Loucy (cell line): Measurements from ENCODE around the gene DCAF8L2.
A peak's percentile ranks its signal among the peaks of the same experiment; 100 is the strongest.

ENCODE experiments used
- H2AFZ ChIP-seq: fragments of 200-600 bp; sonication (generic); 2 replicates; pipeline ENCODE4 v1.6.0; 2016; ENCODE audit warnings: antibody characterized with exemption, mild to moderate bottlenecking, low read length, moderate library complexity
- H3F3A ChIP-seq: fragments of 200-600 bp; 2 replicates; pipeline ENCODE4 v1.6.0; 2016; ENCODE audit warnings: antibody characterized with exemption, low read depth, mild to moderate bottlenecking
- H3K27me3 ChIP-seq: fragments of 200-600 bp; sonication (generic); 2 replicates; pipeline ENCODE4 v1.6.1; 2014; ENCODE audit warnings: low read length, mild to moderate bottlenecking; ENCODE audit not compliant: insufficient read depth, poor library complexity, severe bottlenecking
- H3K36me3 ChIP-seq: fragments of 200-600 bp; sonication (generic); 2 replicates; pipeline ENCODE4 v1.6.1; 2016; ENCODE audit warnings: low read length; ENCODE audit not compliant: insufficient read depth
- H3K4me1 ChIP-seq: fragments of 200-600 bp; sonication (generic); 2 replicates; pipeline ENCODE4 v1.5.1; 2014; ENCODE audit warnings: low read length, mild to moderate bottlenecking; ENCODE audit not compliant: insufficient read depth, poor library complexity, severe bottlenecking
- H3K4me2 ChIP-seq: fragments of 200-600 bp; sonication (generic); 2 replicates; pipeline ENCODE4 v1.6.0; 2014; ENCODE audit warnings: antibody characterized with exemption, low read length, low read depth, mild to moderate bottlenecking; ENCODE audit not compliant: poor library complexity, severe bottlenecking
- H3K4me3 ChIP-seq: fragments of 200-600 bp; sonication (generic); 2 replicates; pipeline ENCODE4 v1.5.1; 2014; ENCODE audit warnings: low read length, mild to moderate bottlenecking, mixed read lengths; ENCODE audit not compliant: poor library complexity, severe bottlenecking
- H3K79me2 ChIP-seq: fragments of 200-600 bp; sonication (generic); 2 replicates; pipeline ENCODE4 v1.6.1; 2014; ENCODE audit warnings: low read length; ENCODE audit not compliant: insufficient read depth
- H3K9ac ChIP-seq: fragments of 200-600 bp; sonication (generic); 2 replicates; pipeline ENCODE4 v1.6.0; 2014; ENCODE audit warnings: mild to moderate bottlenecking, low read depth, low read length, moderate library complexity; ENCODE audit not compliant: poor library complexity, severe bottlenecking
- H3K9me2 ChIP-seq: fragments of 200-600 bp; sonication (generic); replicated peaks from 2 replicates; pipeline ENCODE4 v1.6.1; 2016; ENCODE audit warnings: low read depth, low read length, mixed read lengths
- H3K9me3 ChIP-seq: fragments of 200-600 bp; sonication (generic); 2 replicates; pipeline ENCODE4 v1.6.1; 2014; ENCODE audit warnings: mild to moderate bottlenecking, antibody characterized with exemption, low read length, low read depth; ENCODE audit not compliant: insufficient read depth
- H4K20me1 ChIP-seq: fragments of 200-600 bp; sonication (generic); 2 replicates; pipeline ENCODE4 v1.6.0; 2014; ENCODE audit warnings: antibody characterized with exemption, low read length, mild to moderate bottlenecking; ENCODE audit not compliant: insufficient read depth, poor library complexity, severe bottlenecking
- CTCF ChIP-seq: fragments of 200-600 bp; sonication (generic); conservative IDR thresholded peaks from 2 replicates; pipeline ENCODE4 v1.5.1; 2014; ENCODE audit warnings: mild to moderate bottlenecking, antibody characterized with exemption, low read length
- EZH2phosphoT487 ChIP-seq: fragments of 200-600 bp; IDR thresholded peaks from 2 replicates; pipeline ENCODE4 v1.6.1; 2018; ENCODE audit warnings: antibody characterized with exemption, mild to moderate bottlenecking, moderate library complexity, borderline replicate concordance

Gene DCAF8L2

GRCh38 chrX:27619975-27620374 is 29.8 kb downstream of the DCAF8L2 start:
- TF ChIP-seq CTCF: peak; percentile 46
- no peak for TF ChIP-seq EZH2phosphoT487
- no peaks in the 10 kb centered on the region for H3F3A ChIP-seq

GRCh38 chrX:27622883-27623282 is 32.7 kb downstream of the DCAF8L2 start:
- H3K4me1 ChIP-seq: no peaks in the 10 kb centered on the region

More at GRCh38 chrX:27619975-27620374, 29.8 kb downstream of the DCAF8L2 start:
- no peaks in the 10 kb centered on the region for H4K20me1 ChIP-seq
- no peaks in the 10 kb centered on the region for H3K4me1 ChIP-seq
- H3K79me2 ChIP-seq: no peaks in the 10 kb centered on the region
- no peaks in the 10 kb centered on the region for H3K9me3 ChIP-seq
- H3K9ac ChIP-seq: no peak overlapping the region
- H3K9me2 ChIP-seq: no peaks in the 10 kb centered on the region
- no peak overlapping the region for H3K4me3 ChIP-seq
- no peak overlapping the region for H3K4me2 ChIP-seq
- no peaks in the 10 kb centered on the region for H3K27me3 ChIP-seq
- no peaks in the 10 kb centered on the region for H3K36me3 ChIP-seq
- no peak overlapping the region for H2AFZ ChIP-seq

GRCh38 chrX:27626066-27626465 is 35.9 kb downstream of the DCAF8L2 start:
- H3K27me3 ChIP-seq: no peaks in the 10 kb centered on the region
- H3F3A ChIP-seq: no peaks in the 10 kb centered on the region
- no peak overlapping the region for H2AFZ ChIP-seq
- no peaks in the 10 kb centered on the region for H3K9me3 ChIP-seq
- H4K20me1 ChIP-seq: no peaks in the 10 kb centered on the region
- no peak overlapping the region for H3K4me2 ChIP-seq
- TF ChIP-seq EZH2phosphoT487: no peak
- TF ChIP-seq CTCF: no peak
- H3K9ac ChIP-seq: no peak overlapping the region
- no peaks in the 10 kb centered on the region for H3K79me2 ChIP-seq
- H3K36me3 ChIP-seq: no peaks in the 10 kb centered on the region
- no peaks in the 10 kb centered on the region for H3K9me2 ChIP-seq
- H3K4me1 ChIP-seq: no peaks in the 10 kb centered on the region
- H3K4me3 ChIP-seq: no peak overlapping the region

More at GRCh38 chrX:27622883-27623282, 32.7 kb downstream of the DCAF8L2 start:
- Histone ChIP-seq H4K20me1 (no peaks in the 10 kb centered on the region), H3K9me3 (no peaks in the 10 kb centered on the region), H3K27me3 (no peaks in the 10 kb centered on the region), H3K4me3 (no peak overlapping the region), H2AFZ (no peak overlapping the region), H3F3A (no peaks in the 10 kb centered on the region), H3K9ac (no peak overlapping the region), H3K9me2 (no peaks in the 10 kb centered on the region), H3K4me2 (no peak overlapping the region), H3K36me3 (no peaks in the 10 kb centered on the region), H3K79me2 (no peaks in the 10 kb centered on the region)
- TF ChIP-seq CTCF (no peak), EZH2phosphoT487 (no peak)
